SK-N-SH treated with all-trans-retinoic acid at 6 μM for 48 hours (cell line): Measurements from ENCODE around the gene ALAS1.
"Not testable (repeated sequence)": the region's sequence is repeated elsewhere in the genome, so short reads cannot be mapped to it uniquely, and the experiment has no call there.

Experiments used
- ARNTL ChIP-seq: fragments of 450-650 bp; formaldehyde crosslinking; IDR thresholded peaks from 2 replicates; pipeline ENCODE4 v1.5.0; 2020; ENCODE audit warnings: low read depth, mild to moderate bottlenecking, moderate library complexity, borderline replicate concordance
- BACH2 ChIP-seq: fragments of 250-450 bp; sonication (Bioruptor Pico); IDR thresholded peaks from 2 replicates; pipeline ENCODE4 v1.9.0; 2021; ENCODE audit warnings: mild to moderate bottlenecking, borderline replicate concordance
- CSRNP3 ChIP-seq: fragments of 250-450 bp; sonication (Bioruptor Pico); IDR thresholded peaks from 2 replicates; pipeline ENCODE4 v1.5.1; 2021; ENCODE audit warnings: mild to moderate bottlenecking, moderate library complexity
- GLIS3 ChIP-seq: fragments of 250-450 bp; sonication (Bioruptor Pico); IDR thresholded peaks from 2 replicates; pipeline ENCODE4 v1.5.0; 2020; ENCODE audit warnings: mild to moderate bottlenecking, moderate library complexity
- PATZ1 ChIP-seq: fragments of 250-450 bp; sonication (Bioruptor Pico); IDR thresholded peaks from 2 replicates; pipeline ENCODE4 v1.8.0; 2020; ENCODE audit warnings: mild to moderate bottlenecking, moderate library complexity, borderline replicate concordance
- PPARA ChIP-seq: fragments of 250-450 bp; sonication (Bioruptor Pico); IDR thresholded peaks from 2 replicates; pipeline ENCODE4 v1.5.0; 2020; ENCODE audit warnings: mild to moderate bottlenecking, borderline replicate concordance
- TCF4 ChIP-seq: fragments of 250-450 bp; sonication (Bioruptor Pico); IDR thresholded peaks from 2 replicates; pipeline ENCODE4 v1.8.0; 2021; ENCODE audit warnings: mild to moderate bottlenecking, moderate library complexity, borderline replicate concordance
- TOX ChIP-seq: fragments of 250-450 bp; sonication (Bioruptor Pico); IDR thresholded peaks from 2 replicates; pipeline ENCODE4 v1.8.0; 2021; ENCODE audit warnings: mild to moderate bottlenecking, moderate library complexity, borderline replicate concordance
- ZFP3 ChIP-seq: fragments of 250-450 bp; sonication (Bioruptor Pico); IDR thresholded peaks from 2 replicates; pipeline ENCODE4 v1.5.0; 2020; ENCODE audit warnings: mild to moderate bottlenecking, moderate library complexity
- ZNF70 ChIP-seq: fragments of 450-650 bp; formaldehyde crosslinking; IDR thresholded peaks from 2 replicates; pipeline ENCODE4 v1.5.0; 2020; ENCODE audit warnings: mild to moderate bottlenecking, moderate library complexity
- ZNF8 ChIP-seq: fragments of 450-650 bp; formaldehyde crosslinking; IDR thresholded peaks from 2 replicates; pipeline ENCODE4 v1.5.0; 2020; ENCODE audit warnings: mild to moderate bottlenecking, moderate library complexity
- TF ChIP-seq, protein P1 (sequence below): fragments of 250-450 bp; sonication (Bioruptor Pico); IDR thresholded peaks from 2 replicates; pipeline ENCODE4 v1.5.1; 2020; ENCODE audit warnings: low read depth, mild to moderate bottlenecking, moderate library complexity

GRCh38 chr3:52170217-52170616 lies 27.7 kb upstream of the ALAS1 start:
- not testable (repeated sequence) for TF ChIP-seq TCF4; ZNF70 (CRISPR knock-in tag); PPARA (CRISPR knock-in tag); ZFP3 (CRISPR knock-in tag); CSRNP3 (CRISPR knock-in tag); PATZ1 (CRISPR knock-in tag); BACH2 (CRISPR knock-in tag); TOX; ARNTL (CRISPR knock-in tag); ZNF8 (CRISPR knock-in tag); GLIS3 (CRISPR knock-in tag)
- TF ChIP-seq, protein P1, sequence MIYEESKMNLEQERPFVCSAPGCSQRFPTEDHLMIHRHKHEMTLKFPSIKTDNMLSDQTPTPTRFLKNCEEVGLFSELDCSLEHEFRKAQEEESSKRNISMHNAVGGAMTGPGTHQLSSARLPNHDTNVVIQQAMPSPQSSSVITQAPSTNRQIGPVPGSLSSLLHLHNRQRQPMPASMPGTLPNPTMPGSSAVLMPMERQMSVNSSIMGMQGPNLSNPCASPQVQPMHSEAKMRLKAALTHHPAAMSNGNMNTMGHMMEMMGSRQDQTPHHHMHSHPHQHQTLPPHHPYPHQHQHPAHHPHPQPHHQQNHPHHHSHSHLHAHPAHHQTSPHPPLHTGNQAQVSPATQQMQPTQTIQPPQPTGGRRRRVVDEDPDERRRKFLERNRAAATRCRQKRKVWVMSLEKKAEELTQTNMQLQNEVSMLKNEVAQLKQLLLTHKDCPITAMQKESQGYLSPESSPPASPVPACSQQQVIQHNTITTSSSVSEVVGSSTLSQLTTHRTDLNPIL (CRISPR knock-in tag): not testable (repeated sequence)
